ENCODE data around the gene CCHCR1. TPM values are rescaled to one million over a fixed set of nuclear protein-coding genes. Genes with fewer than 3 reads are reported as not detected.

Gene CCHCR1
- polyA plus RNA-seq, 1 donor from 2014 or later, result 19.7 TPM

- Histone ChIP-seq H3K36me3 (ENCODE audit: insufficient read depth, low read length) (no peaks in the 10 kb centered on the region), H3F3A (ENCODE audit: insufficient read depth, low read length, poor library complexity, severe bottlenecking) (no peaks in the 10 kb centered on the region), H2AFZ (ENCODE audit: low read depth, low read length) (no peak overlapping the region), H3K9ac (ENCODE audit: low read length) (no peak overlapping the region), H3K79me2 (replicated peaks; ENCODE audit: insufficient read depth, low read length) (no peaks in the 10 kb centered on the region), H3K27ac (ENCODE audit: low read length) (no peak overlapping the region), H3K9me2 (ENCODE audit: insufficient read depth, low read length) (no peaks in the 10 kb centered on the region), H3K9me3 (ENCODE audit: low read length) (no peaks in the 10 kb centered on the region), H3K27me3 (ENCODE audit: insufficient read depth, low read depth, low read length) (no peaks in the 10 kb centered on the region), H3K4me2 (ENCODE audit: low read length) (no peak overlapping the region), H4K20me1 (ENCODE audit: insufficient read depth) (no peaks in the 10 kb centered on the region), H3K4me3 (ENCODE audit: low read length) (no peak overlapping the region)
- TF ChIP-seq MXI1 (conservative IDR thresholded peaks at IDR 0.05; ENCODE audit: poor library complexity, severe bottlenecking), result no peak
- TF ChIP-seq SMC3 (conservative IDR thresholded peaks at IDR 0.05; ENCODE audit: poor library complexity), result no peak
- no peak for TF ChIP-seq RAD21 (conservative IDR thresholded peaks at IDR 0.05)
- no peak for TF ChIP-seq REST (IDR thresholded peaks at IDR 0.05; ENCODE audit: borderline replicate concordance)
- no peak for TF ChIP-seq TAF1 (IDR thresholded peaks at IDR 0.05; ENCODE audit: low read depth)
- TF ChIP-seq POLR2AphosphoS5 (IDR thresholded peaks at IDR 0.05), result no peak
- TF ChIP-seq CTCF (IDR thresholded peaks at IDR 0.05; ENCODE audit: poor library complexity, severe bottlenecking), result no peak
- TF ChIP-seq EZH2 (IDR thresholded peaks at IDR 0.05; ENCODE audit: borderline replicate concordance, insufficient read depth, low read length, poor library complexity, severe bottlenecking), result no peak
- no peak for TF ChIP-seq EP300 (conservative IDR thresholded peaks at IDR 0.05; ENCODE audit: poor library complexity, severe bottlenecking)
Measured at GRCh38 chr6:31194061-31194834, 36.6 kb upstream of the CCHCR1 start.

DNA sequence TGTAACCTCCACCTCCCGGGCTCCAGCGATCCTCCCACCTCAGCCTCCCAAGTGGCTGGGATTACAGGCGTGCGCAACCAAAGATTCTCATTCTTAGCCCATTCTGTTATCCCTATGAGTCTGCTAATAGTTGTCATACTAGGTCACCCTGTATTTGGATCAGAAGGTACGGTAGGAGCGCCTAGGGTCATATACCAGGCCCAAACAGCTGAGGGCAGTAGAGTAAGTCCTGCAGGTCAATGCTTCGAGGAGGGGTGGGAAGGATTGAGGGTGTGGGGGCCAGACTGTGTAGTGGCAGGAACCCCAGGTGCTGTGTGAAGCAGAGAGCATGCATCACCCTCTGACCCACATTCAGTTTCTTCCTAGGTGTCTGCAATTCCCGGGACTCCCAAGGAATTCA lies 35.6 kb upstream of the CCHCR1 start:
- no peaks in the 10 kb centered on the region for H4K20me1 ChIP-seq (ENCODE audit: insufficient read depth)
- no peaks in the 10 kb centered on the region for H3F3A ChIP-seq (ENCODE audit: insufficient read depth, low read length, poor library complexity, severe bottlenecking)
- no peaks in the 10 kb centered on the region for H3K9me3 ChIP-seq (ENCODE audit: low read length)
- H3K27ac ChIP-seq (ENCODE audit: low read length), result no peak overlapping the region
- H3K9ac ChIP-seq (ENCODE audit: low read length), result no peak overlapping the region
- no peak overlapping the region for H3K4me3 ChIP-seq (ENCODE audit: low read length)
- H3K79me2 ChIP-seq (replicated peaks; ENCODE audit: insufficient read depth, low read length), result no peaks in the 10 kb centered on the region
- no peak overlapping the region for H3K4me2 ChIP-seq (ENCODE audit: low read length)
- H3K36me3 ChIP-seq (ENCODE audit: insufficient read depth, low read length), result no peaks in the 10 kb centered on the region
- H2AFZ ChIP-seq (ENCODE audit: low read depth, low read length), result no peak overlapping the region
- no peaks in the 10 kb centered on the region for H3K27me3 ChIP-seq (ENCODE audit: insufficient read depth, low read depth, low read length)
- TF ChIP-seq MXI1 (conservative IDR thresholded peaks at IDR 0.05; ENCODE audit: poor library complexity, severe bottlenecking), result no peak
- no peak for TF ChIP-seq POLR2AphosphoS5 (IDR thresholded peaks at IDR 0.05)
- no peak for TF ChIP-seq TAF1 (IDR thresholded peaks at IDR 0.05; ENCODE audit: low read depth)
- TF ChIP-seq EP300 (conservative IDR thresholded peaks at IDR 0.05; ENCODE audit: poor library complexity, severe bottlenecking), result no peak
- no peak for TF ChIP-seq CTCF (IDR thresholded peaks at IDR 0.05; ENCODE audit: poor library complexity, severe bottlenecking)
- no peak for TF ChIP-seq EZH2 (IDR thresholded peaks at IDR 0.05; ENCODE audit: borderline replicate concordance, insufficient read depth, low read length, poor library complexity, severe bottlenecking)
- no peak for TF ChIP-seq SMC3 (conservative IDR thresholded peaks at IDR 0.05; ENCODE audit: poor library complexity)
- no peak for TF ChIP-seq RAD21 (conservative IDR thresholded peaks at IDR 0.05)
- TF ChIP-seq REST (IDR thresholded peaks at IDR 0.05; ENCODE audit: borderline replicate concordance), result no peak
- H3K9me2 ChIP-seq (ENCODE audit: insufficient read depth, low read length), result no peaks in the 10 kb centered on the region
